ENCODE data around the gene RPS21. TPM values are rescaled to one million over a fixed set of nuclear protein-coding genes. Genes with fewer than 3 reads are reported as not detected.

The RPS21 gene
- total and polyA plus RNA-seq, 9 of the 15 experiments (the other 6 are each of a cell fraction or from before 2014, with no cell fraction given): 1,380 to 5,647 (median 3,091) TPM

DNA sequence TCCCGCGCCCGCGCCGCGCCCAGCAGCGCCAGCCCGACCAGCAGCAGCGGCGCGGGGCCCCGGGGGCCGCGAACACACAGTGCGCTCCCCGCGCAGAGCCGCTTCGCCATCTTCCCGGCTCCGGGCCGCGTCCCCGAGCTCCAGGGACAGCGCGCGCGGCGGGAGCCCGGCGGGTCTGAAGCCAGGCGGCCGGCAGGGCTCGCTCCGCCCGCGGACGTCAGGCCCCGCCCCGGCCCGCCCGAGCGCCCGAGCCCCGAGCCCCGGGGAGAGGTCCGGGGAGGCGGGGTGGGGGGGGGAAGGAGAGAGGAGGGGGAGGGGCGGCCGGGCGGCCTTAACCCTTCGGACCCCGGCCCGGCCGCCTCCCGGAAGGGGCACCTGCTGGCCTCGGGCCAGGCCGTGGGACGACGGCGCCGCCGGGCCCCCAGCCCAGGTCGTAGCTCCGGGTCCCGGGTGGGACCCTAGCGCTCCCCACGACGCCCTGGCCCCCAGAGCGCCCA is 19.7 kb upstream of the RPS21 start, which contains the start of gene LAMA5 (continued):
- TF ChIP-seq, protein P1, sequence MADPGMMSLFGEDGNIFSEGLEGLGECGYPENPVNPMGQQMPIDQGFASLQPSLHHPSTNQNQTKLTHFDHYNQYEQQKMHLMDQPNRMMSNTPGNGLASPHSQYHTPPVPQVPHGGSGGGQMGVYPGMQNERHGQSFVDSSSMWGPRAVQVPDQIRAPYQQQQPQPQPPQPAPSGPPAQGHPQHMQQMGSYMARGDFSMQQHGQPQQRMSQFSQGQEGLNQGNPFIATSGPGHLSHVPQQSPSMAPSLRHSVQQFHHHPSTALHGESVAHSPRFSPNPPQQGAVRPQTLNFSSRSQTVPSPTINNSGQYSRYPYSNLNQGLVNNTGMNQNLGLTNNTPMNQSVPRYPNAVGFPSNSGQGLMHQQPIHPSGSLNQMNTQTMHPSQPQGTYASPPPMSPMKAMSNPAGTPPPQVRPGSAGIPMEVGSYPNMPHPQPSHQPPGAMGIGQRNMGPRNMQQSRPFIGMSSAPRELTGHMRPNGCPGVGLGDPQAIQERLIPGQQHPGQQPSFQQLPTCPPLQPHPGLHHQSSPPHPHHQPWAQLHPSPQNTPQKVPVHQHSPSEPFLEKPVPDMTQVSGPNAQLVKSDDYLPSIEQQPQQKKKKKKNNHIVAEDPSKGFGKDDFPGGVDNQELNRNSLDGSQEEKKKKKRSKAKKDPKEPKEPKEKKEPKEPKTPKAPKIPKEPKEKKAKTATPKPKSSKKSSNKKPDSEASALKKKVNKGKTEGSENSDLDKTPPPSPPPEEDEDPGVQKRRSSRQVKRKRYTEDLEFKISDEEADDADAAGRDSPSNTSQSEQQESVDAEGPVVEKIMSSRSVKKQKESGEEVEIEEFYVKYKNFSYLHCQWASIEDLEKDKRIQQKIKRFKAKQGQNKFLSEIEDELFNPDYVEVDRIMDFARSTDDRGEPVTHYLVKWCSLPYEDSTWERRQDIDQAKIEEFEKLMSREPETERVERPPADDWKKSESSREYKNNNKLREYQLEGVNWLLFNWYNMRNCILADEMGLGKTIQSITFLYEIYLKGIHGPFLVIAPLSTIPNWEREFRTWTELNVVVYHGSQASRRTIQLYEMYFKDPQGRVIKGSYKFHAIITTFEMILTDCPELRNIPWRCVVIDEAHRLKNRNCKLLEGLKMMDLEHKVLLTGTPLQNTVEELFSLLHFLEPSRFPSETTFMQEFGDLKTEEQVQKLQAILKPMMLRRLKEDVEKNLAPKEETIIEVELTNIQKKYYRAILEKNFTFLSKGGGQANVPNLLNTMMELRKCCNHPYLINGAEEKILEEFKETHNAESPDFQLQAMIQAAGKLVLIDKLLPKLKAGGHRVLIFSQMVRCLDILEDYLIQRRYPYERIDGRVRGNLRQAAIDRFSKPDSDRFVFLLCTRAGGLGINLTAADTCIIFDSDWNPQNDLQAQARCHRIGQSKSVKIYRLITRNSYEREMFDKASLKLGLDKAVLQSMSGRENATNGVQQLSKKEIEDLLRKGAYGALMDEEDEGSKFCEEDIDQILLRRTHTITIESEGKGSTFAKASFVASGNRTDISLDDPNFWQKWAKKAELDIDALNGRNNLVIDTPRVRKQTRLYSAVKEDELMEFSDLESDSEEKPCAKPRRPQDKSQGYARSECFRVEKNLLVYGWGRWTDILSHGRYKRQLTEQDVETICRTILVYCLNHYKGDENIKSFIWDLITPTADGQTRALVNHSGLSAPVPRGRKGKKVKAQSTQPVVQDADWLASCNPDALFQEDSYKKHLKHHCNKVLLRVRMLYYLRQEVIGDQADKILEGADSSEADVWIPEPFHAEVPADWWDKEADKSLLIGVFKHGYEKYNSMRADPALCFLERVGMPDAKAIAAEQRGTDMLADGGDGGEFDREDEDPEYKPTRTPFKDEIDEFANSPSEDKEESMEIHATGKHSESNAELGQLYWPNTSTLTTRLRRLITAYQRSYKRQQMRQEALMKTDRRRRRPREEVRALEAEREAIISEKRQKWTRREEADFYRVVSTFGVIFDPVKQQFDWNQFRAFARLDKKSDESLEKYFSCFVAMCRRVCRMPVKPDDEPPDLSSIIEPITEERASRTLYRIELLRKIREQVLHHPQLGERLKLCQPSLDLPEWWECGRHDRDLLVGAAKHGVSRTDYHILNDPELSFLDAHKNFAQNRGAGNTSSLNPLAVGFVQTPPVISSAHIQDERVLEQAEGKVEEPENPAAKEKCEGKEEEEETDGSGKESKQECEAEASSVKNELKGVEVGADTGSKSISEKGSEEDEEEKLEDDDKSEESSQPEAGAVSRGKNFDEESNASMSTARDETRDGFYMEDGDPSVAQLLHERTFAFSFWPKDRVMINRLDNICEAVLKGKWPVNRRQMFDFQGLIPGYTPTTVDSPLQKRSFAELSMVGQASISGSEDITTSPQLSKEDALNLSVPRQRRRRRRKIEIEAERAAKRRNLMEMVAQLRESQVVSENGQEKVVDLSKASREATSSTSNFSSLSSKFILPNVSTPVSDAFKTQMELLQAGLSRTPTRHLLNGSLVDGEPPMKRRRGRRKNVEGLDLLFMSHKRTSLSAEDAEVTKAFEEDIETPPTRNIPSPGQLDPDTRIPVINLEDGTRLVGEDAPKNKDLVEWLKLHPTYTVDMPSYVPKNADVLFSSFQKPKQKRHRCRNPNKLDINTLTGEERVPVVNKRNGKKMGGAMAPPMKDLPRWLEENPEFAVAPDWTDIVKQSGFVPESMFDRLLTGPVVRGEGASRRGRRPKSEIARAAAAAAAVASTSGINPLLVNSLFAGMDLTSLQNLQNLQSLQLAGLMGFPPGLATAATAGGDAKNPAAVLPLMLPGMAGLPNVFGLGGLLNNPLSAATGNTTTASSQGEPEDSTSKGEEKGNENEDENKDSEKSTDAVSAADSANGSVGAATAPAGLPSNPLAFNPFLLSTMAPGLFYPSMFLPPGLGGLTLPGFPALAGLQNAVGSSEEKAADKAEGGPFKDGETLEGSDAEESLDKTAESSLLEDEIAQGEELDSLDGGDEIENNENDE (IDR thresholded peaks at IDR 0.05; ENCODE audit: low read depth, low read length): no peak
- TF ChIP-seq ZNF239 (CRISPR knock-in tag; IDR thresholded peaks at IDR 0.05): no peak
- TF ChIP-seq ZNF232 (CRISPR knock-in tag; IDR thresholded peaks at IDR 0.05): no peak
- TF ChIP-seq, protein P2, sequence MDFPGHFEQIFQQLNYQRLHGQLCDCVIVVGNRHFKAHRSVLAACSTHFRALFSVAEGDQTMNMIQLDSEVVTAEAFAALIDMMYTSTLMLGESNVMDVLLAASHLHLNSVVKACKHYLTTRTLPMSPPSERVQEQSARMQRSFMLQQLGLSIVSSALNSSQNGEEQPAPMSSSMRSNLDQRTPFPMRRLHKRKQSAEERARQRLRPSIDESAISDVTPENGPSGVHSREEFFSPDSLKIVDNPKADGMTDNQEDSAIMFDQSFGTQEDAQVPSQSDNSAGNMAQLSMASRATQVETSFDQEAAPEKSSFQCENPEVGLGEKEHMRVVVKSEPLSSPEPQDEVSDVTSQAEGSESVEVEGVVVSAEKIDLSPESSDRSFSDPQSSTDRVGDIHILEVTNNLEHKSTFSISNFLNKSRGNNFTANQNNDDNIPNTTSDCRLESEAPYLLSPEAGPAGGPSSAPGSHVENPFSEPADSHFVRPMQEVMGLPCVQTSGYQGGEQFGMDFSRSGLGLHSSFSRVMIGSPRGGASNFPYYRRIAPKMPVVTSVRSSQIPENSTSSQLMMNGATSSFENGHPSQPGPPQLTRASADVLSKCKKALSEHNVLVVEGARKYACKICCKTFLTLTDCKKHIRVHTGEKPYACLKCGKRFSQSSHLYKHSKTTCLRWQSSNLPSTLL (IDR thresholded peaks at IDR 0.05): no peak
- no peak for TF ChIP-seq LEF1 (IDR thresholded peaks at IDR 0.05)
- TF ChIP-seq SIX5 (IDR thresholded peaks at IDR 0.05; ENCODE audit: borderline replicate concordance in 1 of 2, insufficient read depth in 1 of 2, low read depth in 1 of 2, low read length in 2 of 2): no peak
- TF ChIP-seq ZNF140 (CRISPR knock-in tag; IDR thresholded peaks at IDR 0.05): no peak
- TF ChIP-seq GTF2E2 (tag; IDR thresholded peaks at IDR 0.05): no peak
- TF ChIP-seq, protein P3, sequence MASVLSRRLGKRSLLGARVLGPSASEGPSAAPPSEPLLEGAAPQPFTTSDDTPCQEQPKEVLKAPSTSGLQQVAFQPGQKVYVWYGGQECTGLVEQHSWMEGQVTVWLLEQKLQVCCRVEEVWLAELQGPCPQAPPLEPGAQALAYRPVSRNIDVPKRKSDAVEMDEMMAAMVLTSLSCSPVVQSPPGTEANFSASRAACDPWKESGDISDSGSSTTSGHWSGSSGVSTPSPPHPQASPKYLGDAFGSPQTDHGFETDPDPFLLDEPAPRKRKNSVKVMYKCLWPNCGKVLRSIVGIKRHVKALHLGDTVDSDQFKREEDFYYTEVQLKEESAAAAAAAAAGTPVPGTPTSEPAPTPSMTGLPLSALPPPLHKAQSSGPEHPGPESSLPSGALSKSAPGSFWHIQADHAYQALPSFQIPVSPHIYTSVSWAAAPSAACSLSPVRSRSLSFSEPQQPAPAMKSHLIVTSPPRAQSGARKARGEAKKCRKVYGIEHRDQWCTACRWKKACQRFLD (CRISPR knock-in tag; IDR thresholded peaks at IDR 0.05): no peak
- no peak for TF ChIP-seq MED1 (CRISPR knock-in tag; IDR thresholded peaks at IDR 0.05; ENCODE audit: borderline replicate concordance)
- peak; percentile 40; the same call in 1 of the 2 replicates for TF ChIP-seq POLR2AphosphoS5 (IDR thresholded peaks at IDR 0.05; ENCODE audit: control insufficient read depth, insufficient read depth, low read depth, low read length)
- TF ChIP-seq HDAC8 (tag; IDR thresholded peaks at IDR 0.05): no peak
- TF ChIP-seq SRSF1 (IDR thresholded peaks at IDR 0.05; ENCODE audit: low read depth, low read length): no peak
- TF ChIP-seq SIN3B (IDR thresholded peaks at IDR 0.05; ENCODE audit: low read depth): 0 out of 2 replicates have a peak, but pooled peaks have one; percentile 44
